Umbilical cord (tissue), 2 donors: ENCODE data around the gene GATA3. TPM values are rescaled to one million over a fixed set of nuclear protein-coding genes. Genes with fewer than 3 reads are reported as not detected.

Experiments
- DNase-seq: peaks from one replicate; pipeline ENCODE4 v3.0.0-alpha.2; 2015; ENCODE audit warnings: low spot score
- total RNA-seq: library from RNA; depleted of rRNA; stranded (reverse); fragments of >200 nt; gene quantifications from one replicate; pipeline ENCODE4 v1.2.3, GENCODE V29; 2014; ENCODE audit warnings: low replicate concordance; ENCODE audit not compliant: insufficient read depth

Gene GATA3
- total RNA-seq, 1 donor from 2014 or later, result 1.9 TPM

DNA sequence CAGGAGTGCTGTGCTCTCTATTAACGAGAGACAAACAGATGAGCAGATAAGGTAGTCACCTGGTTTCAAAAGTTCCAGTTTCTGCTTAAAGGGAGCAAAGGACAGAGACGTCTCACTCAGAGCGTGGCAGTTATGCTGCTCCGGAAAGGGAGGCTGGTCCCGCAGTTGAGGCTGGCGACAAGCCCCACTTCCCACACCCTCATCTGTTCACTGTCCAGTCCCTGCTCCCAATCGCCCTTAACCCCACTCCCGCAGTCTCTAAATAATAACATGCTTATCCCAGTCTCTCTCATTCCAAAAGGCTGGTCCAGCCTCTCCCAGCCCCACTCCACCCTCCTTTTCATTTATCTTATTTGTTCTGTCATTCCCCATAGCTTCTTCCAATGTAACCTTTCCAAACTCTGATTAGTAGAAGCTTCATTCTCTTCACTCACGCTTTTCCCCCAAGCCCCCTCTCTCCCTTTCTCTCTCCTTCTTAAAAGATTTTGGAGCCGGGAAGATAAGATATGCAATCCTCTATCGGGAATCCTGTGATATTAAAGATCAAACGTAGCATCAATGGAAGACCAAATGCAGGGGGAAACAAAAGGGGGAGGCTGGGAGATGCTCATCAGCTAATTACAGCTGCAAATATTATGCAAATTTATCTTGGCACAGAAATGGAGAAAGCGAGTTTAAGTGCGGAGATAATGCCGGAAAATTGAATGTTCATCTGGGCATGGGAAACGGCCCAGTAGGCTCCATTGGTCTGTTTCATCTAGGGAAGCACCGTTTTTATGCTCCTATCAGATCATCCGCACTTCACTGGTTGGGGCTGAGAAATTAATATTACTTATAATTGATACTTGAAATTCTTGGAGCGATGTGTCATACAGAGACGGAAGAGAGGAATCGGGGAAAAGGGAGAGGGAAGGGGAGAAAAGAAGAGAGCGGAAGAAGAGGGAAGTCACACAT is 16.3 kb upstream of the GATA3 start:
- DNase-seq, result peak; percentile 4

DNA sequence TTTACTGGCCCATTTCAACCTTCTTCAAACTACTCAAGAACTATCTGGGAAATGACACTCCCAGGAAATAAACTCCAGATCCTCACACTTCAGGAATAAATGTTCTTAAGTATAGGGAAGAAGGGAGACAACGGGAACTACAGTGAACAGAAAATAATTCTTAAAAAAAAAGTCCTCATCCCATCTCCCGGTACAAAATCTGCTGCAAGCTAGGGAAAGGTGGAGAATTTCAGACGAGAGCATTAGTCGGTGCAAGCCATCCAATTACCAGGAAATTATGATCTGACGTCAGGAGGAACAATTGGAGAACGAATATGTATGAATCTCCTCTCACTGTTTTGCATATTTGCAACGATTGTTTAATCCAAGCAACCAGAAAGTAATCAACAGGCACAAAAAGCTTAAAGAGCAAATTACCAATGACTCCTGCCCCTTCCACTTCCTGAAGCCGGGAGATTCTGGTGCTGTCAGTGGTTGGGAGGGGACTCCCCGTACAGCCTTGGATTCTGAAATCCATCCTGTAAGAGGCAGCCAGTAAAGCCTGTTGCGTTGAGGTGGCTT is 15.1 kb upstream of the GATA3 start:
- peak; percentile 18 for DNase-seq

- peak; percentile 10 for DNase-seq
These were observed 13.8 kb upstream of the GATA3 start for GRCh38 chr10:8040651-8041050.

DNA sequence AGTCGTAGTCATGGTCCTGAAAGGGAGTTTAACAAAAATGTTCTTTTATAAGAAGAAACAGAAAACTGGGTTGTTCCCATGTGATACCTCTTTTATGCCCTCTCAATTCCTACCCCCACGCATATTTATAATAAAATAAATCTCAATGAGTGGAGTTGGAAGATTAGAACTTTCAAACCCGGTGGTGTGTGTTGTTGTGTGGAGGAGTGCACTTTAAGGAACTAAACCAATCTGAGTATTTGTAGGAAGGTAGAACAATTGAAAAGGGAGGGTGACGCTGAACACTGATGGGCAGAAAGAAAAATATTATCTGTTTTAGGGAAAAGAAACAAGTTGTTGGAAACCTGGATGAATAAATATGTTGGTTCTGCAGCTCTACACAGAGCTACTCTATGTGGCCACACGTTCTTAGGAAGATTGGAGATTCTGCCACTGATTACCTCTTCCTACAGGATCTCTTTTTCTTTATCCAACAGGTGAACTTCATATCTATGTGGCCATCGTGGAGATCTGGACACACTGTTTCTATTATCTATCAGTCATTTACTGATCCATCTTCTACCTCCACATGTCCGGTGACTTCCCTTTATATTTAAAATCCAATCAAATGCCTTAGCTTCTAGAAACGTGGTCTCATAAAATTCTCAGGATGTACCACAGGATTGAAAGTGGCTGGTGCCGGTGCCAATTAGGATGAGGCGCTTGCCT is 13.1 kb upstream of the GATA3 start:
- DNase-seq, result no peak

DNA sequence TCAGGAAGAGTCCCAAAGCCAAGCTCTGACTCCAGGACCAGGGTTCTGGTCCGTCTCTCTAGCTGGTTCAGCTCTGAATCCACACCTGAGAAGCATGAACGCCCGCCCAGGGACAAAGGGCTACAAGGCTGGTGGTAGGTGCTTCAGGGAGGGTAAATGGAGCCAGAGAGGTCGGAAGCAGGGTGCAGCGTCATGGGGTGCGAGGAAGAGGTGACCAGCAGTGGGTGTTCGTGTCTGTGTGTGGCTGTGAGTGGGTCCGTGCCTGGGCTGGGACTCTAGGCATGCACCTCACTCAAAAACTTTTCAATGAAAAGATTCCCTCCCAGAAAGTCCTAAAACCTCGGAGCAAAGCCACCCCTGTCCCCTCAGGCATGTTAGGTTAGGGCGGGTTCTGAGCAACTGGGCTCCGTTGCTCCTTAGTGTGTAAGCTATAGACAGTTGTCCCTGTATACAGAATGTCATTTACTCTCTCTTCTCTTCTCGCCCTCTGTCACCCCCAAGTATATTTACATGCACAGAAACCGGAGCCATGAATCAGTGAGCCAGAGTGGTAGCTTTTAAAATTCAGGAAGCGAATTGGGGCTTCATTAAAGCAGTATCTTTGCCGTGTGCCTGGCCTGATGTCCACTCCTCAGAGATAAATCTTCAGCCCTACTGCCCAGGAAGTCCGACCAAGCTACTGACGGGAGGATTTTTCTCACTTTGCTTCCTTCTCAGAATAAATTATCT is 12.3 kb upstream of the GATA3 start:
- no peak for DNase-seq

DNA sequence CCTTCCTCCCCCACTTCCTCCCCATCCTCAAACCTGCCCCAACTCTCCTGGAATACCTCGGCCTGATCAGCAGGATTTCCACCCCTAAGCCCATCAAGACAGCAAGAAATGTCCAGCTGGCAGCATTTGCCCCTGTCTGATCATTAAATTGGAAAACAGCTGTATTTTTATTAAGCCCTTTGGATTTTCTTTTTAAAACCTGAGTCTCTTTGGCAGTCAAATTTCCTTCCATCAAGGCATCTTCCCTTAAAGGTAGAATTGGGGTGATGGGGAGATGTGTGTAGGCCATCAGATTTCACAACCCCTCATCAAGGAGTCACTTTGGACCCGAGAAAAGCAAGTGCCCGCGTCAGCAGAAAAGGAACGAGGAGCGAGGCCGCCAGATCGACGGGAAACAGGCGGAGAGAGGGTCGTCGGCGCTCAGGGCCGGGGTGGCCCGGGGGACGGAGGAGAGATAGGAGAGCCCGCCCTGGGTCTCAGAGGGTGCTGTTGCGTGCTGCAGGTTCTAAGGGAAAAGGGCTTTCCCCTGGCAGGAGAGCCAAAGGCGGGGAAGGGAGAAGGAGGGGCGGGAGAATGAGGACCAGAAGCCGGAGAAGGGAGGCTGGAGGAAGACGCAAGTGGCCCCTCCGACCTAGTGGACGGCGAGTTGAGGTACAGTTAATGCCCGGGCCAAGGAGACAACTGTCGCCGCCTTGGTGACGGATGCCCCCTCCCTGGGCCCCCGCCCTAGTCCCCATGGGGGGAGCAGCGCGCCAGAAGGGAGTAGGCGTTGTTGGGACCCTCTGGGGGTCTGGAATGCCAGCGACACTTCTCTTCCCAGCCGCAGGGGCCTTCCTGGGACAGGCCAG is 11.5 kb upstream of the GATA3 start:
- no peak for DNase-seq

DNA sequence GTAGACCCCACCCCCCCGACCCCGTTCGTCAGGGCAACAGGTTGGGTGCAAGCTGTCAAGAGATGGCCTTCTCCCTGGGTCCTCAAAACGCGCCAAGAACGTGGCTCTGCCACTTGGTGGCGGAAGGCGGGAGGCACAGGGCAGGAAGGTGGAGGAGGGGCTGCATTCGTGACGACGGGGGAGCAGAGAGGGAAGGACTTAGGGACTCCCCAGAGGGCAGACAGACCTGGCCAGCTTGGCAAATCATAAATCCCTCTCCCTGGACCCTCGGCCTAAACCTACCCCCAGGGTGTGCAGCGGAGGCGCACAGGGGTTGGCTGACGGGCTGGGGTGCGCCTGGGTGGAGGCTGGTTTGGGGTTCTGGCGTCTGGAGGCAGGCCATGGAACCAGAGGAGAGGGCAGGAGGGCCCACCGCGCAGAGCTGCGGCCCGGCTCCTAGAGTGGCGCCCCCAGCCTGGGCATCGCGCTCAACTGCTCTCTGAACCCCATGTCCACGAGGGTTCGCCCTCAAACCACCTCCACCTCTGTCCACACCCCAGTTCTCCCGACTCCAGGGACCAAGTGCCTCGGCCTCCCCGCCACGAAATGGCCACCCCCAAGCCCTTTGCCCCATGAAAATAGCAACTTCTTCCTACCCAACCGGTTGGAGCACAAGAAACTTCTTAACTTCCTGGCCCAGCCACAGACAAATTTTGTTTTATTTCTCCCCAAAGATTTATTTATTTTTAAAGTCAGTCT is 10.8 kb upstream of the GATA3 start:
- peak; percentile 7 for DNase-seq

GRCh38 chr10:8044331-8044907 is 10.1 kb upstream of the GATA3 start:
- DNase-seq, result no peak

DNA sequence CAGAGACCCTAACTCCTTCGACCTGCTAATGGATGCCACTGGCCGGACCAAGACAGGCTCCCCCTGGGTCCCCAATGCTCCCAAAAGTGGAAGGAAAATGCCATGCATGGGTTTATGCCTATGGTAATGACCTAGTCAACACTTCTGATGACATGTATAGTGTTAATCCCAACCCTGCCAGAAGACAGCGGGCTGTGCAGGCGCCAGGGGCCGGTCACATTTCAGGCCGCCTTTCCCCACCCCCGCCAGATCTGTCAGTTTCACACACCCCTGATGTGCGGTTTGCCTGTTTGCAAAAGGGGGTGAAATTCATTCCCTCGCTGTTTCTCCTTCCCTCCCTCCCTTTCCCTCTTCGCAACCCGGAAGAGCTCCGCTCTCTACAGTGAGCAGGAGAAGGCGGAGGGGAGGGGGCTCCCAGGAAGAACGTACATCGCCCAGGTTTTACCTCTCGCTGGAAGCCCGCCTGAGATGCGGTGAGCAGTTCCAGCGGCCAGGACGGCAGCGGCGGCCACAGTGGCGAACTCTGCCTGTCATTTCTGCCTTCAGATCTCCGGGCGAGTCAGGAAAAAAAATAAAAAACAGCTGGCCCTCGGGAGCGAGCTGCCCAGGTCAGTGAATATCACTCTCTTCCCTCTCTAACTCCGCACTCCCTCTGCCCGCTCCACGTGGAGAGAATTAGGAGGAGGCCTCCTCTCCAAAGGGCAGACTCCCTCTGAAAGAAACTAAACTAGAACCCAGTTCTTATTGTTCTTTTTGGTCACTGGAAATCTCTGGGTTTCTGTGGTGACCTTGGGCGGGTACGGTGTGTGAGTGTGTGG is 9.4 kb upstream of the GATA3 start:
- DNase-seq, result no peak

GRCh38 chr10:8045726-8046494 is 8.6 kb upstream of the GATA3 start:
- no peak for DNase-seq

- DNase-seq, result no peak
These were observed 6.8 kb upstream of the GATA3 start for GRCh38 chr10:8047452-8048280.

GRCh38 chr10:8048281-8049008 is 6.0 kb upstream of the GATA3 start:
- no peak for DNase-seq

DNA sequence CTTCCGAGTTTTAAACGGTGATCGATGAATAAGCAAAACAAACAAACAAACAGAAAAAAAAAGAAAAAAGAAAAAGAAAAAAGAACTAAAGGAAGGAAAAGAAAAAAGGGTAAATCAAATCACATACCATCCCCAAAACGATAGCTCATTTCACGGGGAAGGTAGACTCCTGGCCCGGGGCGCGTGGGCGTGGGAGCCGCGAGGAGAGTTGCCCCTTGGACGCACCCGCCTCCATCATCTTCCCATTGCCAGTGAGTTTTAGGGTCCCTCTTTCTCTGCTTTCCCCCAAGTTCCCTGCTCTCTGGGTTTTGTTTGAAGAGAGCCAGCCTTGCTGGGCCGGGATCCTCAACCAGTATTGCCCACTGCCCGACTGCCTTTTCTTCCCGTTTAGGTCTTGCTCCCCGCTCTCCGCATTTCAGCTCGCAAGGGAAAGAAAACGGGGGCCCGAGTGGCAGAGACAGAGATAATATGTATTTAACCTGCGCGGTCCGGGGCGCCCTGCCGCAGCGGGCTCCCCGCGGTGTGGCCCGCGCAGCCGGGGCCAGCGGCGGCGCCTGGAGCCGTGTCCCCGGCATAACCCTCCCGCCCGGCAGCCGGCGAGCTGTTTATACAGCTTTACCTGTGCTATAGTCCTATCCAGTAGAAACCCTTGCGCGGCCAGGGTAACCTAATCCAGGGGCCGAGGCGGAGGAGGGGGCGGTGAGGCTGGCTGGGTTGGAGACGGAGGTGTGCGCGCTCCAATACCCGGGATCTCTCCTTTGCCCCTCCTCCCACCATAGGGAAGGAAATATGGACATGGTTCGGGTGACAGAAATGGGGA is 5.2 kb upstream of the GATA3 start:
- DNase-seq, result no peak

GRCh38 chr10:8049865-8050555 is 4.5 kb upstream of the GATA3 start:
- DNase-seq, result no peak

- peak; percentile 50 for DNase-seq
These were observed 3.9 kb upstream of the GATA3 start for GRCh38 chr10:8050556-8051108.
